ENCODE data around the gene JADE1. TPM values are rescaled to one million over a fixed set of nuclear protein-coding genes. Genes with fewer than 3 reads are reported as not detected.

JADE1 gene
- total and polyA plus RNA-seq, 2 experiments from 2014 or later: 84.2 to 158 TPM

DNA sequence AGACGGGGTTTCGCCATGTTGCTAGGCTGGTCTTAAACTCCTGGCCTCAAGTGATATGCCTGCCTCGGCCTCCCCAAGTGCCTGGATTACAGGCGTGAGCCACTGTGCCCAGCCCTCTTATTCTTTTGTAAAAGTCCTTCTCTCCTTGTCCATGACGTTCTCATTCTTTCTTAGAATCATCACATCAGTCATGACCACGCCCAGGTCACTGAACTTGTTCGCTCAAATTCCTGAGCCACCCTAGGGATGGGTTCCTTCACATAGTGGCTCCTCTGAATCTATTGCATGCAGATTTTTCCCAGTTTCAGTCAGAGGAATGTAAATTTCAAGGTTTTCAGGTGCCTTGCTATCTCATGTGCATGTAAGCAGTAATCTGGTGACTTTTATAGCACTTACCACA lies 15.7 kb downstream of the JADE1 start:
- peaks cover 88% of the 10 kb centered on the region for H3K4me1 Mint-ChIP-seq
- H2AFZ ChIP-seq: no peak overlapping the region
- peak overlapping the region; percentile 78 for H3K27ac ChIP-seq (ENCODE audit: low read depth)

More for the DNA sequence above, 15.7 kb downstream of the JADE1 start:
- Histone ChIP-seq H3K4me2 (peak overlapping the region; percentile 54), H3F3A (replicated peaks; ENCODE audit: low read depth) (peaks cover 2% of the 10 kb centered on the region; the same call in 1 of the 2 replicates), H3K4me1 (ENCODE audit: insufficient read depth) (peaks cover 99% of the 10 kb centered on the region), H4K20me1 (replicated peaks; ENCODE audit: insufficient read depth) (peaks cover 96% of the 10 kb centered on the region), H3K79me2 (replicated peaks; ENCODE audit: insufficient read depth) (peaks cover 100% of the 10 kb centered on the region), H3K27me3 (ENCODE audit: insufficient read depth) (no peaks in the 10 kb centered on the region), H3K4me3 (peak overlapping the region; percentile 31; the same call in 1 of the 2 replicates), H3K36me3 (ENCODE audit: insufficient read depth) (peaks cover 5% of the 10 kb centered on the region; the same call in 1 of the 2 replicates), H3K9me2 (ENCODE audit: insufficient read depth) (no peaks in the 10 kb centered on the region)
- H3K27me3 Mint-ChIP-seq (ENCODE audit: insufficient read depth, low read depth, poor library complexity): peaks cover 20% of the 10 kb centered on the region
- 0 out of 2 replicates have a peak overlapping the region, but pooled peaks have one; percentile 64 for H3K27ac Mint-ChIP-seq
- H3K36me3 Mint-ChIP-seq (ENCODE audit: low read depth): peaks cover 51% of the 10 kb centered on the region
- ATAC-seq (no peak), DNase-seq (ENCODE audit: low spot score) (peak; percentile 44)
- H3K4me3 Mint-ChIP-seq: peak overlapping the region; percentile 42; the same call in 2 of the 3 replicates
- TF ChIP-seq, protein P1, sequence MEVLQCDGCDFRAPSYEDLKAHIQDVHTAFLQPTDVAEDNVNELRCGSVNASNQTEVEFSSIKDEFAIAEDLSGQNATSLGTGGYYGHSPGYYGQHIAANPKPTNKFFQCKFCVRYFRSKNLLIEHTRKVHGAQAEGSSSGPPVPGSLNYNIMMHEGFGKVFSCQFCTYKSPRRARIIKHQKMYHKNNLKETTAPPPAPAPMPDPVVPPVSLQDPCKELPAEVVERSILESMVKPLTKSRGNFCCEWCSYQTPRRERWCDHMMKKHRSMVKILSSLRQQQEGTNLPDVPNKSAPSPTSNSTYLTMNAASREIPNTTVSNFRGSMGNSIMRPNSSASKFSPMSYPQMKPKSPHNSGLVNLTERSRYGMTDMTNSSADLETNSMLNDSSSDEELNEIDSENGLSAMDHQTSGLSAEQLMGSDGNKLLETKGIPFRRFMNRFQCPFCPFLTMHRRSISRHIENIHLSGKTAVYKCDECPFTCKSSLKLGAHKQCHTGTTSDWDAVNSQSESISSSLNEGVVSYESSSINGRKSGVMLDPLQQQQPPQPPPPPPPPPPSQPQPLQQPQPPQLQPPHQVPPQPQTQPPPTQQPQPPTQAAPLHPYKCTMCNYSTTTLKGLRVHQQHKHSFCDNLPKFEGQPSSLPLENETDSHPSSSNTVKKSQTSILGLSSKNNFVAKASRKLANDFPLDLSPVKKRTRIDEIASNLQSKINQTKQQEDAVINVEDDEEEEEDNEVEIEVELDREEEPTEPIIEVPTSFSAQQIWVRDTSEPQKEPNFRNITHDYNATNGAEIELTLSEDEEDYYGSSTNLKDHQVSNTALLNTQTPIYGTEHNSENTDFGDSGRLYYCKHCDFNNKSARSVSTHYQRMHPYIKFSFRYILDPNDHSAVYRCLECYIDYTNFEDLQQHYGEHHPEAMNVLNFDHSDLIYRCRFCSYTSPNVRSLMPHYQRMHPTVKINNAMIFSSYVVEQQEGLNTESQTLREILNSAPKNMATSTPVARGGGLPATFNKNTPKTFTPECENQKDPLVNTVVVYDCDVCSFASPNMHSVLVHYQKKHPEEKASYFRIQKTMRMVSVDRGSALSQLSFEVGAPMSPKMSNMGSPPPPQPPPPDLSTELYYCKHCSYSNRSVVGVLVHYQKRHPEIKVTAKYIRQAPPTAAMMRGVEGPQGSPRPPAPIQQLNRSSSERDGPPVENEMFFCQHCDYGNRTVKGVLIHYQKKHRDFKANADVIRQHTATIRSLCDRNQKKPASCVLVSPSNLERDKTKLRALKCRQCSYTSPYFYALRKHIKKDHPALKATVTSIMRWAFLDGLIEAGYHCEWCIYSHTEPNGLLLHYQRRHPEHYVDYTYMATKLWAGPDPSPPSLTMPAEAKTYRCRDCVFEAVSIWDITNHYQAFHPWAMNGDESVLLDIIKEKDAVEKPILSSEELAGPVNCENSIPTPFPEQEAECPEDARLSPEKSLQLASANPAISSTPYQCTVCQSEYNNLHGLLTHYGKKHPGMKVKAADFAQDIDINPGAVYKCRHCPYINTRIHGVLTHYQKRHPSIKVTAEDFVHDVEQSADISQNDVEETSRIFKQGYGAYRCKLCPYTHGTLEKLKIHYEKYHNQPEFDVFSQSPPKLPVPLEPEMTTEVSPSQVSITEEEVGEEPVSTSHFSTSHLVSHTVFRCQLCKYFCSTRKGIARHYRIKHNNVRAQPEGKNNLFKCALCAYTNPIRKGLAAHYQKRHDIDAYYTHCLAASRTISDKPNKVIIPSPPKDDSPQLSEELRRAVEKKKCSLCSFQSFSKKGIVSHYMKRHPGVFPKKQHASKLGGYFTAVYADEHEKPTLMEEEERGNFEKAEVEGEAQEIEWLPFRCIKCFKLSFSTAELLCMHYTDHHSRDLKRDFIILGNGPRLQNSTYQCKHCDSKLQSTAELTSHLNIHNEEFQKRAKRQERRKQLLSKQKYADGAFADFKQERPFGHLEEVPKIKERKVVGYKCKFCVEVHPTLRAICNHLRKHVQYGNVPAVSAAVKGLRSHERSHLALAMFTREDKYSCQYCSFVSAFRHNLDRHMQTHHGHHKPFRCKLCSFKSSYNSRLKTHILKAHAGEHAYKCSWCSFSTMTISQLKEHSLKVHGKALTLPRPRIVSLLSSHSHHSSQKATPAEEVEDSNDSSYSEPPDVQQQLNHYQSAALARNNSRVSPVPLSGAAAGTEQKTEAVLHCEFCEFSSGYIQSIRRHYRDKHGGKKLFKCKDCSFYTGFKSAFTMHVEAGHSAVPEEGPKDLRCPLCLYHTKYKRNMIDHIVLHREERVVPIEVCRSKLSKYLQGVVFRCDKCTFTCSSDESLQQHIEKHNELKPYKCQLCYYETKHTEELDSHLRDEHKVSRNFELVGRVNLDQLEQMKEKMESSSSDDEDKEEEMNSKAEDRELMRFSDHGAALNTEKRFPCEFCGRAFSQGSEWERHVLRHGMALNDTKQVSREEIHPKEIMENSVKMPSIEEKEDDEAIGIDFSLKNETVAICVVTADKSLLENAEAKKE (CRISPR knock-in tag; IDR thresholded peaks at IDR 0.05): no peak
- TF ChIP-seq CREB1 (CRISPR knock-in tag; IDR thresholded peaks at IDR 0.05; ENCODE audit: low read depth) (no peak), JUNB (IDR thresholded peaks at IDR 0.05; ENCODE audit: unreplicated experiment) (no peak), EZH2 (IDR thresholded peaks at IDR 0.05; ENCODE audit: low read depth, unreplicated experiment) (no peak), ZNF114 (CRISPR knock-in tag; IDR thresholded peaks at IDR 0.05) (no peak), STAT1 (IDR thresholded peaks at IDR 0.05; ENCODE audit: unreplicated experiment) (no peak), NANOG (IDR thresholded peaks at IDR 0.05; ENCODE audit: borderline replicate concordance) (no peak), POLR2AphosphoS5 (IDR thresholded peaks at IDR 0.05; ENCODE audit: low read depth) (no peak)
- TF ChIP-seq, protein P2, sequence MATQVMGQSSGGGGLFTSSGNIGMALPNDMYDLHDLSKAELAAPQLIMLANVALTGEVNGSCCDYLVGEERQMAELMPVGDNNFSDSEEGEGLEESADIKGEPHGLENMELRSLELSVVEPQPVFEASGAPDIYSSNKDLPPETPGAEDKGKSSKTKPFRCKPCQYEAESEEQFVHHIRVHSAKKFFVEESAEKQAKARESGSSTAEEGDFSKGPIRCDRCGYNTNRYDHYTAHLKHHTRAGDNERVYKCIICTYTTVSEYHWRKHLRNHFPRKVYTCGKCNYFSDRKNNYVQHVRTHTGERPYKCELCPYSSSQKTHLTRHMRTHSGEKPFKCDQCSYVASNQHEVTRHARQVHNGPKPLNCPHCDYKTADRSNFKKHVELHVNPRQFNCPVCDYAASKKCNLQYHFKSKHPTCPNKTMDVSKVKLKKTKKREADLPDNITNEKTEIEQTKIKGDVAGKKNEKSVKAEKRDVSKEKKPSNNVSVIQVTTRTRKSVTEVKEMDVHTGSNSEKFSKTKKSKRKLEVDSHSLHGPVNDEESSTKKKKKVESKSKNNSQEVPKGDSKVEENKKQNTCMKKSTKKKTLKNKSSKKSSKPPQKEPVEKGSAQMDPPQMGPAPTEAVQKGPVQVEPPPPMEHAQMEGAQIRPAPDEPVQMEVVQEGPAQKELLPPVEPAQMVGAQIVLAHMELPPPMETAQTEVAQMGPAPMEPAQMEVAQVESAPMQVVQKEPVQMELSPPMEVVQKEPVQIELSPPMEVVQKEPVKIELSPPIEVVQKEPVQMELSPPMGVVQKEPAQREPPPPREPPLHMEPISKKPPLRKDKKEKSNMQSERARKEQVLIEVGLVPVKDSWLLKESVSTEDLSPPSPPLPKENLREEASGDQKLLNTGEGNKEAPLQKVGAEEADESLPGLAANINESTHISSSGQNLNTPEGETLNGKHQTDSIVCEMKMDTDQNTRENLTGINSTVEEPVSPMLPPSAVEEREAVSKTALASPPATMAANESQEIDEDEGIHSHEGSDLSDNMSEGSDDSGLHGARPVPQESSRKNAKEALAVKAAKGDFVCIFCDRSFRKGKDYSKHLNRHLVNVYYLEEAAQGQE (IDR thresholded peaks at IDR 0.05; ENCODE audit: unreplicated experiment): no peak
- TF ChIP-seq, protein P3, sequence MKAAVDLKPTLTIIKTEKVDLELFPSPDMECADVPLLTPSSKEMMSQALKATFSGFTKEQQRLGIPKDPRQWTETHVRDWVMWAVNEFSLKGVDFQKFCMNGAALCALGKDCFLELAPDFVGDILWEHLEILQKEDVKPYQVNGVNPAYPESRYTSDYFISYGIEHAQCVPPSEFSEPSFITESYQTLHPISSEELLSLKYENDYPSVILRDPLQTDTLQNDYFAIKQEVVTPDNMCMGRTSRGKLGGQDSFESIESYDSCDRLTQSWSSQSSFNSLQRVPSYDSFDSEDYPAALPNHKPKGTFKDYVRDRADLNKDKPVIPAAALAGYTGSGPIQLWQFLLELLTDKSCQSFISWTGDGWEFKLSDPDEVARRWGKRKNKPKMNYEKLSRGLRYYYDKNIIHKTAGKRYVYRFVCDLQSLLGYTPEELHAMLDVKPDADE (IDR thresholded peaks at IDR 0.05): no peak
- H3K9me3 Mint-ChIP-seq: no peaks in the 10 kb centered on the region

Measured in GM23338 (cell line).